Kidney (tissue), 14 donors: ENCODE data around the gene PLEKHM3. TPM values are rescaled to one million over a fixed set of nuclear protein-coding genes. Genes with fewer than 3 reads are reported as not detected.

Source experiments
- DNase-seq, 5 donors: peaks; one replicate each; pipeline ENCODE4 v3.0.0-alpha.2; 2013 to 2020
- FAIRE-seq: peaks from 2 replicates; lab custom pipeline; 2012; peaks lifted over from hg19 to GRCh38; lab: Jason Lieb, UNC
- H3K27ac ChIP-seq, 2 donors: one replicate each; pipeline ENCODE4 v1.7.0; 2013; ENCODE audit warnings: low read depth in 2 of 2, low read length in 2 of 2, inconsistent platforms in 1 of 2
- H3K27me3 ChIP-seq: one replicate; pipeline ENCODE4 v1.7.1; 2013; ENCODE audit warnings: low read length, inconsistent platforms; ENCODE audit not compliant: control insufficient read depth, insufficient read depth
- H3K36me3 ChIP-seq, 3 donors: one replicate each; pipeline versions ENCODE4 v1.7.0 to v1.7.1; 2013; ENCODE audit warnings: low read length in 3 of 3, control low read depth in 1 of 3, inconsistent platforms in 1 of 3; ENCODE audit not compliant: insufficient read depth in 3 of 3, control insufficient read depth in 2 of 3
- H3K4me1 ChIP-seq, 3 donors: one replicate each; pipeline versions ENCODE4 v1.7.0 to v1.7.1; 2013; ENCODE audit warnings: low read length in 3 of 3, inconsistent platforms in 1 of 3, low read depth in 1 of 3; ENCODE audit not compliant: control insufficient read depth in 2 of 3, insufficient read depth in 2 of 3
- H3K4me3 ChIP-seq, 3 donors: one replicate each; pipeline versions ENCODE4 v1.7.0 to v1.8.1; 2013; ENCODE audit warnings: low read length in 3 of 3, control low read depth in 1 of 3, inconsistent platforms in 1 of 3
- H3K9ac ChIP-seq, 3 donors: one replicate each; pipeline versions ENCODE4 v1.7.0 to v1.7.1; 2013; ENCODE audit warnings: low read length in 3 of 3, control low read depth in 1 of 3, inconsistent platforms in 1 of 3
- H3K9me3 ChIP-seq, 3 donors: one replicate each; pipeline versions ENCODE4 v1.7.0 to v1.7.1; 2013; ENCODE audit warnings: low read length in 3 of 3, control low read depth in 1 of 3, inconsistent platforms in 1 of 3; ENCODE audit not compliant: control insufficient read depth in 2 of 3, insufficient read depth in 1 of 3
- intact Hi-C: fragments of 100-400 bp; cut with DNase I; formaldehyde crosslinking; loops from one replicate; pipeline ENCODE4 v1.11.1; 2022
- polyA plus RNA-seq: library from polyadenylated mRNA; stranded (reverse); fragments of 350-450 nt; fragmentation: Illumina TruSeq; extraction: RNeasy Lipid Tissue Mini Kit (QIAGEN cat#74804); gene quantifications from one replicate; pipeline ENCODE4 v1.2.3, GENCODE V29; 2014; ENCODE audit warnings: low read depth, low replicate concordance; ENCODE audit not compliant: insufficient read depth
- total RNA-seq: library from RNA; stranded (reverse); fragmentation: NEBNext Ultra II Directional; extraction: Animal tissue kit (Norgen Biotek cat#: 25700); gene quantifications from one replicate; pipeline ENCODE4 v1.2.1, GENCODE V29; 2021
- TF ChIP-seq, protein P1 (sequence below): IDR thresholded peaks from 3 replicates; pipeline ENCODE4 v1.5.1; 2012; ENCODE audit warnings: mild to moderate bottlenecking, moderate library complexity, borderline replicate concordance; ENCODE audit not compliant: insufficient read depth; ENCODE audit errors: extremely low read depth
- donor health status: control.
- donor health status: control.
- donor health status: control.
- donor health status: control.
- donor health status: control.
- donor health status: DM: yes; HTN: yes; CAD: no.
- donor health status: Normal renal cell carcinoma (clear cell type).

Gene PLEKHM3
- total and polyA plus RNA-seq, 2 donors from 2014 or later: 4.2 to 13.5 TPM

DNA sequence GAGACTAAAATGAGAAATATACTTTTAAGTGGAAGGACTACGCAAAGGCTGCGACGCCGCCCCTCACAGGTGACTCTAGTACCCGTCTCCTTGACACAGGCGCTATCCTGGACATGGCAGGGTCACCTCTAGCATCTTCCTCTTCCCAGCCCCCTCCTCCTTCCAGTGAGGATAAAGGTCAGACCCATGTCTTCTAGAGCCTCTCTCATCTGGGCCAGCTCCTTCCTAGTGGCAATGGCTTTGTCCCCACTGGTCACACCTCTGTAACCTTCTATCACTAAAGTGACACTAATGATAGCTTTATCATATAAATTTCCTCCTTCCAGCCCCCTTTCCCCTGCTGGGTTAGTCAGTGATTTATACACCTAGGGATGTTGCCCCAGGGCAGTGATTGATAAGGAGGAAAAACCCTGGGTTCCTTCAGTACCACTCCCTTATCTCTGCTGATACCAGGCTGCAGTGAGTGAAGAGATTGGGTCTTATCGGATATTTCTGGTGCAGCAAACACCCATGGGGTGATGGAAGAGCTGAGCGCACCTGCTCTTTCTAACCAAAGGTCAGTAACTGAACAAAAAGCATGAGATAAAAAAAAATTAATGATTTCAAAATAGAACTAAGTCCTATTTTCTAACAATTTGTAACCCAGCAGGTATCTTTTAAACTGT is 193.6 kb downstream of the PLEKHM3 start:
- no peaks in the 10 kb centered on the region for H3K9me3 ChIP-seq
- H3K27me3 ChIP-seq: no peaks in the 10 kb centered on the region
- no peak overlapping the region for H3K9ac ChIP-seq
- no peak for FAIRE-seq
- intact Hi-C loops: no loop called here
- TF ChIP-seq, protein P1, sequence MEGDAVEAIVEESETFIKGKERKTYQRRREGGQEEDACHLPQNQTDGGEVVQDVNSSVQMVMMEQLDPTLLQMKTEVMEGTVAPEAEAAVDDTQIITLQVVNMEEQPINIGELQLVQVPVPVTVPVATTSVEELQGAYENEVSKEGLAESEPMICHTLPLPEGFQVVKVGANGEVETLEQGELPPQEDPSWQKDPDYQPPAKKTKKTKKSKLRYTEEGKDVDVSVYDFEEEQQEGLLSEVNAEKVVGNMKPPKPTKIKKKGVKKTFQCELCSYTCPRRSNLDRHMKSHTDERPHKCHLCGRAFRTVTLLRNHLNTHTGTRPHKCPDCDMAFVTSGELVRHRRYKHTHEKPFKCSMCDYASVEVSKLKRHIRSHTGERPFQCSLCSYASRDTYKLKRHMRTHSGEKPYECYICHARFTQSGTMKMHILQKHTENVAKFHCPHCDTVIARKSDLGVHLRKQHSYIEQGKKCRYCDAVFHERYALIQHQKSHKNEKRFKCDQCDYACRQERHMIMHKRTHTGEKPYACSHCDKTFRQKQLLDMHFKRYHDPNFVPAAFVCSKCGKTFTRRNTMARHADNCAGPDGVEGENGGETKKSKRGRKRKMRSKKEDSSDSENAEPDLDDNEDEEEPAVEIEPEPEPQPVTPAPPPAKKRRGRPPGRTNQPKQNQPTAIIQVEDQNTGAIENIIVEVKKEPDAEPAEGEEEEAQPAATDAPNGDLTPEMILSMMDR: no peak
- H3K4me1 ChIP-seq: peaks cover 0 to under 1% (median 0%) of the 10 kb centered on the region in 3 donors
- H3K36me3 ChIP-seq: peaks cover 0 to 9% (median 0%) of the 10 kb centered on the region in 3 donors
- DNase-seq: no peak
- no peak overlapping the region for H3K4me3 ChIP-seq
- H3K27ac ChIP-seq: no peak overlapping the region

DNA sequence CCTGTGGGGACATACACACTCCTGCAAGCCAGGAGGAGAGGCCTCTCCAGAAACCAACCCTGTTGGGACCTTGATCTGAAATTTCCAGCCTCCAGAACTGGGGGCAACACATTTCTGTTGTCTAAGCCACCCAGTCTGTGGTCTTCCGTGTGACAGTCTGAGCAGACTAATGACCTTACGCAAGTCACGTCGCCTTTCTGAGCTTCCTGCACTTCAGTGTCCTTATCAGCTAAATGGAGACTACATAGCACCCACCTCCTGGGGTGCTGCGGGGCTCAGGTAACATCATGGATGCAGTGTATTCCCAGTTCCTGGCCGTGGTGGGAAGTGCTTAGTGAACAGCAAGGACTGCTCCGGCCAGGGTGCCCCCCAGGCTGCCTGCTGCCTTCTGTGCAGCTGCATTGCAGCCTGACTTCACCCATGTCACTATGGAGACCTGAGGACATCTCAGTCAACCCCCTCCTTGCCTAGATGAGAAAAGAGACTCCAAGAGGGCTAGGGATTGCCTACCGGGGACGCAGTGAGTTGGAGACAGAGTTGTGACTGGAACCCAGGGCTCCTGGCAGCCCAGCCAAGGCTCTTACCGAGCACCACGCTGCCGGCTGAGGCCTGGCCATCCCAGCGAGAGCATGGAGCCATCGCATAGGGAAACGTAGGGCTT is 194.4 kb downstream of the PLEKHM3 start:
- FAIRE-seq: no peak
- DNase-seq: peak in 1 of 5 donors; percentile 9
- TF ChIP-seq, protein P1: no peak
- H3K4me1 ChIP-seq: no peaks in the 10 kb centered on the region
- intact Hi-C loops: no loop called here
- no peak overlapping the region for H3K4me3 ChIP-seq
- H3K36me3 ChIP-seq: peaks cover 0 to 9% (median 0%) of the 10 kb centered on the region in 3 donors
- H3K27ac ChIP-seq: no peak overlapping the region
- no peaks in the 10 kb centered on the region for H3K9me3 ChIP-seq
- H3K9ac ChIP-seq: no peak overlapping the region
- H3K27me3 ChIP-seq: no peaks in the 10 kb centered on the region

DNA sequence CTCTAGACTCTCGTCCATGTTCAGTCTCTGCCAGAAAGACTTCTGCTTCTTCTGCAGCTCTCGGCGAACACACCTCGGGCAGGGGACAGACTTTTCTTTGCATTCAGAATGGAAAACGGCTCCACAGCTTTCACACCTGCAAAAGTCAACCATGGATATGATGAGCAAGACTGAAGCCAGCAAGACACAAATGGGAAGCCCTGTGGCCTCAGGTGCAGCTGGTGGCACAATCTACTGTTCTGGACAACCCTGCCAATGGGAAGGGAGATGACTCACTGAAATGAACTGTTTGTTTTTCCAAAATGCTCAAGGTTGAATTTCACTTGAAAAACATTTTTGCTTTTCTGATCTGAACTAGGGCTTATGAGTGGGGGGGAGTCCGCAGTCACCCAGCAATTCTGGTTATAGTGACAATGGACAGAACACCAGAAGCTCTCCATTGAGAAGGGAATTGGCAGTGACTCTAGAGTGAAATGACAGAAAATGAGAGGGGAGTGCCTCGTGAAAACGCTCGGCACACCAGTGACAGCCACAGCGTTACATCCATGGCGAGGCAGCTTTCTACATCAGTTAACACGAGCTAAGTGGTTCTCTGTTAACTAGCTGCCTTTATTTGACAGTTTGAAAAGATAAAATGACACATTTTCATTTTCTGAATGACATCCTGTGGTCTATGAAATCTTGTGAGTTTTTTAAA is 196.8 kb downstream of the PLEKHM3 start:
- Histone ChIP-seq H3K27ac (no peak overlapping the region), H3K4me1 (no peaks in the 10 kb centered on the region), H3K4me3 (no peak overlapping the region), H3K9me3 (no peaks in the 10 kb centered on the region), H3K9ac (no peak overlapping the region), H3K36me3 (peaks cover 0 to 9% (median 0%) of the 10 kb centered on the region in 3 donors), H3K27me3 (no peaks in the 10 kb centered on the region)
- DNase-seq (no peak), FAIRE-seq (no peak)
- TF ChIP-seq, protein P1: no peak
- intact Hi-C loops: no loop called here
